CD4-positive, alpha-beta T cell treated with Interleukin-17A for 4 hours (primary cell): Measurements from ENCODE around the gene MKRN2OS.

ENCODE experiments used
- DNase-seq: peaks from one replicate; pipeline ENCODE4 v3.0.0-alpha.2; 2020; ENCODE audit warnings: mixed read lengths

The MKRN2OS gene

GRCh38 chr3:12545473-12545791 is at the start of gene MKRN2OS:
Gene MKRN2OS, minus strand, starts transcription at chr3:12545499. Its CDS starts 35 bp downstream, at chr3:12545464.
- no peak for DNase-seq

GRCh38 chr3:12593473-12593872 is 48.2 kb upstream of the MKRN2OS start:
- DNase-seq: no peak

GRCh38 chr3:12591997-12592715 is 46.9 kb upstream of the MKRN2OS start:
- no peak for DNase-seq

GRCh38 chr3:12591456-12591855 is 46.2 kb upstream of the MKRN2OS start:
- DNase-seq: no peak

GRCh38 chr3:12590096-12590495 is 44.8 kb upstream of the MKRN2OS start:
- DNase-seq: no peak

- no peak for DNase-seq
Measured at GRCh38 chr3:12588039-12589009, 43.0 kb upstream of the MKRN2OS start.

GRCh38 chr3:12586403-12586802 is 41.1 kb upstream of the MKRN2OS start:
- DNase-seq: no peak

- no peak for DNase-seq
Measured at GRCh38 chr3:12585970-12586369, 40.7 kb upstream of the MKRN2OS start.

GRCh38 chr3:12585181-12585580 is 39.9 kb upstream of the MKRN2OS start:
- DNase-seq: no peak

GRCh38 chr3:12584083-12584482 is 38.8 kb upstream of the MKRN2OS start:
- no peak for DNase-seq

- DNase-seq: no peak
Measured at GRCh38 chr3:12583280-12583679, 38.0 kb upstream of the MKRN2OS start.

- DNase-seq: no peak
Measured at GRCh38 chr3:12582730-12583129, 37.4 kb upstream of the MKRN2OS start.

- no peak for DNase-seq
Measured at GRCh38 chr3:12579905-12580304, 34.6 kb upstream of the MKRN2OS start.

GRCh38 chr3:12579456-12579855 is 34.2 kb upstream of the MKRN2OS start:
- no peak for DNase-seq

GRCh38 chr3:12578742-12579141 is 33.4 kb upstream of the MKRN2OS start:
- DNase-seq: no peak

GRCh38 chr3:12577379-12577778 is 32.1 kb upstream of the MKRN2OS start:
- DNase-seq: no peak

GRCh38 chr3:12574661-12575060 is 29.4 kb upstream of the MKRN2OS start:
- DNase-seq: no peak

- no peak for DNase-seq
Measured at GRCh38 chr3:12574131-12574530, 28.8 kb upstream of the MKRN2OS start.

GRCh38 chr3:12571986-12572385 is 26.7 kb upstream of the MKRN2OS start:
- DNase-seq: no peak

- no peak for DNase-seq
Measured at GRCh38 chr3:12569836-12570235, 24.5 kb upstream of the MKRN2OS start.

GRCh38 chr3:12568747-12569146 is 23.4 kb upstream of the MKRN2OS start:
- DNase-seq: no peak

- no peak for DNase-seq
Measured at GRCh38 chr3:12566976-12567375, 21.7 kb upstream of the MKRN2OS start.

GRCh38 chr3:12562451-12562850 is 17.2 kb upstream of the MKRN2OS start:
- DNase-seq: no peak

- no peak for DNase-seq
Measured at GRCh38 chr3:12561397-12561796, 16.1 kb upstream of the MKRN2OS start.
